Uterus (tissue), 4 donors: Measurements from ENCODE around the gene SOX11. TPM values are rescaled to one million over a fixed set of nuclear protein-coding genes. Genes with fewer than 3 reads are reported as not detected.

Experiments
- DNase-seq, 2 donors: peaks; one replicate each; pipeline ENCODE4 v3.0.0-alpha.2; 2019 to 2020
- H3K27ac ChIP-seq, 2 donors: fragments of 200-600 bp; sonication (generic); 1 replicate in 1 of 2; 2 replicates in 1 of 2; pipeline ENCODE4 v1.5.1; 2016 to 2018
- H3K27me3 ChIP-seq, 2 donors: fragments of 200-600 bp; sonication (generic); one replicate each; pipeline ENCODE4 v1.5.1; 2018 to 2019; ENCODE audit warnings: control low read depth in 1 of 2
- H3K36me3 ChIP-seq, 2 donors: fragments of 200-600 bp; sonication (generic); one replicate each; pipeline ENCODE4 v1.5.1; 2019; ENCODE audit warnings: control low read depth in 1 of 2
- H3K4me1 ChIP-seq, 2 donors: fragments of 200-600 bp; sonication (generic); one replicate each; pipeline ENCODE4 v1.5.1; 2018 to 2019; ENCODE audit warnings: control low read depth in 1 of 2
- H3K4me3 ChIP-seq, 2 donors: fragments of 200-600 bp; sonication (generic); 1 replicate in 1 of 2; 2 replicates in 1 of 2; pipeline ENCODE4 v1.5.1; 2018 to 2019; ENCODE audit warnings: mild to moderate bottlenecking in 1 of 2
- H3K9me3 ChIP-seq, 2 donors: fragments of 200-600 bp; sonication (generic); one replicate each; pipeline ENCODE4 v1.5.1; 2019; ENCODE audit warnings: control low read depth in 1 of 2
- CTCF ChIP-seq, 4 experiments: fragments of 200-600 bp in 2 of 4; fragments of 450-650 bp in 2 of 4; sonication (generic) in 2 of 4; IDR thresholded peaks; one replicate each; pipeline ENCODE4 v1.5.1; 2016 to 2019; ENCODE audit warnings: antibody characterized with exemption in 4 of 4, mild to moderate bottlenecking in 2 of 4, moderate library complexity in 1 of 4
- POLR2A ChIP-seq, 2 donors: fragments of 450-650 bp; IDR thresholded peaks; one replicate each; pipeline ENCODE4 v1.6.1; 2016; ENCODE audit warnings: antibody characterized with exemption in 2 of 2, mild to moderate bottlenecking in 1 of 2, moderate library complexity in 1 of 2
- intact Hi-C: fragments of 100-400 bp; cut with DNase I; formaldehyde crosslinking; loops from one replicate; pipeline ENCODE4 v1.15.1; 2023; ENCODE audit warnings: low total_unique reads
- total RNA-seq, 4 donors: library from RNA; depleted of rRNA in 3 of 4; stranded (reverse); fragments of >200 nt in 3 of 4; gene quantifications; one replicate each; pipeline versions ENCODE4 v1.1.0 to v1.2.4, GENCODE V29; 2014 to 2023
- donor health status: DM: yes; HTN: yes; CAD: no.

SOX11 gene
- total RNA-seq, 4 donors from 2014 or later: 9.3 TPM; not detected in 3

DNA sequence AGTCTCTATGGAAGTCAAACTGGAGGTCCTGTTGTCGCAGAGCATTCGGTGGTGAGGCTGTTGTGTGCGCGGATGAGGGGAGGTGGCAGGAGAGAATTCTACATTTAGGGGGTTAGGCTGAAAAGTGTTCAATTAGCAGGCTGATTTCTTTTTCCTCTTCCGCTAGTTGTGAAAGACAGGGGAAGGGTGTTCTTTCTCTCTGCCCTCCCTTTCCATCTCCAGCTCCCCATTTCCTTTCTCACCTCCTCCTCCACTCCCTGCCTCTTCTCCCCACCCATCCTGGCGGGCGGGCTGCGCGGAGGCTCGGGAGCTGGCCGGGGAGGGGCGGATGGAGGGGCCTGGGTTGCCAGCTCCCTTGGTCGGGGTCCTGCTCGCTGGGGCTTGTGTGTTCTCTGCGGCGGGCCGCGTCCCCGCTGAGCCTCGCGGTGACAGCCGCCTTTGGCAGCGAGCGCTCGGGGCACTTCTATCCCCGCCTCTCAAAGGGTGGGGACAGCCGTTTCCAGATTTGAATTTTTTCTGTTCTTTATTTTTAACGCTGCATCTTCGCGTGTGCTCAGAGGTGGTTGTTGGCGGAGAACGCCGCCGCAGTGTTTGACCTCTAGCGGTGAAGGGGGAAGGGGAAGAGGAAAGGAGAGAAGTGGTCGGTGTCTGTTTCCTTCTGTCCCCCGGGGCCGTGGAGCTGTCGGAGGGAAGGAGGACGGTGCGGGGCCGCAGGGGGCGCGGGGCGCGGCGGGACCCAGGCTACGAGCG is 3.6 kb downstream of the SOX11 start:
- H3K27ac ChIP-seq: no peak overlapping the region
- no peaks in the 10 kb centered on the region for H3K36me3 ChIP-seq
- TF ChIP-seq POLR2A (IDR thresholded peaks at IDR 0.05): no peak
- no peak for TF ChIP-seq CTCF (IDR thresholded peaks at IDR 0.05)
- intact Hi-C loops: no loop called here
- H3K9me3 ChIP-seq: no peaks in the 10 kb centered on the region
- peaks cover 0 to 63% of the 10 kb centered on the region in 2 donors for H3K27me3 ChIP-seq
- H3K4me3 ChIP-seq: no peak overlapping the region
- peaks cover 0 to 18% of the 10 kb centered on the region in 2 donors for H3K4me1 ChIP-seq
- no peak for DNase-seq

GRCh38 chr2:5696404-5696944 is 4.3 kb downstream of the SOX11 start:
- Histone ChIP-seq H3K4me1 (peaks cover 0 to 15% of the 10 kb centered on the region in 2 donors), H3K9me3 (no peaks in the 10 kb centered on the region), H3K36me3 (no peaks in the 10 kb centered on the region), H3K4me3 (no peak overlapping the region), H3K27ac (no peak overlapping the region), H3K27me3 (peaks cover 0 to 66% of the 10 kb centered on the region in 2 donors)
- no peak for DNase-seq
- no peak for TF ChIP-seq POLR2A (IDR thresholded peaks at IDR 0.05)
- no peak for TF ChIP-seq CTCF (IDR thresholded peaks at IDR 0.05)
- intact Hi-C loops: no loop called here

DNA sequence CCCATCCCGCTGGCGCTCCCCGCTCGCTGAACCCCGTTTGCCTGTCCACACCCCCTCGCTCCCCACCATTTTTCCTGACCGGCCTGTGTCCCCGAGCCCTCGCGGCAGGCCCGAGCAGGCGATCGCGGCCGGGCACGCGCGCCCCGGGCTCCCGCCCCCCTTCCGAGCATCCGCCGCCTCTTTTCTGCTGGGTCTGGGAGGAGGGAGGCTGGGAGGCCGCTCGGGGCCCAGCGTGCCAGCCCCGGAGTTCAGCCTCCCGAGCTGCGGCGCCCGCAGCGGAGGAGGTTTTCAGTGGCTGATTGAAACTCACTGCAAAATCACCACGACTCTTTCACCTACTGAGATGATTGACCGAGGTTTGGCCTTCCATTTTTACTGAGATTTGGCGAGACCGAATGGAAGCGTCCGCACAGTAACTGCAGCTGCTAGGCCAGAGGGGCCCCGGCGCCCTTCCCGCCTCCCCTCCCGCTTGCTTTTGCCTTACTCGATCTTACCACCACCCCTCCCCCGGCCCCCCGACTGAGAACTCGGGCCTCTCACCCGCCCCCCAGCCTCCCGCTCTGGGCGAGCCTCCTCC is 4.8 kb downstream of the SOX11 start:
- intact Hi-C loops: no loop called here
- no peaks in the 10 kb centered on the region for H3K9me3 ChIP-seq
- peaks cover 0 to 11% of the 10 kb centered on the region in 2 donors for H3K4me1 ChIP-seq
- H3K4me3 ChIP-seq: no peak overlapping the region
- H3K27ac ChIP-seq: no peak overlapping the region
- no peak for DNase-seq
- TF ChIP-seq CTCF (IDR thresholded peaks at IDR 0.05) (no peak), POLR2A (IDR thresholded peaks at IDR 0.05) (no peak)
- H3K27me3 ChIP-seq: peaks cover 0 to 66% of the 10 kb centered on the region in 2 donors
- H3K36me3 ChIP-seq: no peaks in the 10 kb centered on the region

DNA sequence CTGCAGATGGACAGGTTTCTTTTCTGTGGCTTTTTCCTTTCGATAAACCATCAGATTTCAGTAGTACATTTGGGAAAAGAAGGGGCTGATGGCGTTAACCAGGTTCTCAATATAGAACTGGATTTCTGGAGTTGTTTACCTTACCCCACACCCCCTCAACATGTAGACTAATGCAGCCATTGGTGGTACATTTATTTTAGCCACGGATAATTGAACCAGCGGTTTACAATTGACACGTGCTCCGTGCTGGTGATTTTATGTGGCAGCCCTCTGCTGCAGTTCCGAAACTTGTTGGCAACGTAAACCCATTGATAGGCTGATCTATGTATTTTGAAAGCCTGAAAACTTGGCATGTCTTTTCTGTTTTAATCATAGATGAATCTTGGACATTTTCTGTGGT is 5.4 kb downstream of the SOX11 start:
- no peaks in the 10 kb centered on the region for H3K36me3 ChIP-seq
- no peak for TF ChIP-seq CTCF (IDR thresholded peaks at IDR 0.05)
- TF ChIP-seq POLR2A (IDR thresholded peaks at IDR 0.05): no peak
- H3K9me3 ChIP-seq: no peaks in the 10 kb centered on the region
- H3K27ac ChIP-seq: no peak overlapping the region
- H3K4me1 ChIP-seq: peaks cover 0 to 10% of the 10 kb centered on the region in 2 donors
- no peak for DNase-seq
- H3K27me3 ChIP-seq: peaks cover 0 to 66% of the 10 kb centered on the region in 2 donors
- intact Hi-C loops: no loop called here
- no peak overlapping the region for H3K4me3 ChIP-seq

- Histone ChIP-seq H3K9me3 (no peaks in the 10 kb centered on the region), H3K4me1 (peaks cover 0 to 10% of the 10 kb centered on the region in 2 donors), H3K36me3 (no peaks in the 10 kb centered on the region), H3K4me3 (no peak overlapping the region), H3K27me3 (peaks cover 0 to 66% of the 10 kb centered on the region in 2 donors), H3K27ac (no peak overlapping the region)
- no peak for DNase-seq
- TF ChIP-seq CTCF (IDR thresholded peaks at IDR 0.05) (no peak), POLR2A (IDR thresholded peaks at IDR 0.05) (no peak)
- intact Hi-C loops: no loop called here
Measured at GRCh38 chr2:5698134-5698533, 6.0 kb downstream of the SOX11 start.
